Astrocyte of the spinal cord (primary cell): ENCODE results near the gene AASDHPPT.

Source experiments
- DNase-seq: peaks from one replicate; pipeline ENCODE4 v3.0.0; 2011; ENCODE audit warnings: low read depth, low spot score
- H3K4me3 ChIP-seq: 2 replicates; pipeline ENCODE4 v1.5.1; 2011; ENCODE audit warnings: low read depth, mild to moderate bottlenecking, low read length, moderate library complexity
- CTCF ChIP-seq: IDR thresholded peaks from 2 replicates; pipeline ENCODE4 v1.5.1; 2012; ENCODE audit warnings: low read depth, mild to moderate bottlenecking, low read length, inconsistent platforms
- in situ Hi-C: cut with HindIII; loops from 2 replicates; pipeline ENCODE4 v1.10.0; 2017; ENCODE audit warnings: low sequenced_read_pairs

The AASDHPPT gene

GRCh38 chr11:106082096-106082495 is 4.6 kb downstream of the AASDHPPT start:
- H3K4me3 ChIP-seq: no peak overlapping the region
- DNase-seq: no peak
- TF ChIP-seq CTCF: no peak
- in situ Hi-C loops: no loop called here

GRCh38 chr11:106086135-106086534 is 8.7 kb downstream of the AASDHPPT start:
- no peak for TF ChIP-seq CTCF
- DNase-seq: no peak
- in situ Hi-C loops: no loop called here
- H3K4me3 ChIP-seq: no peak overlapping the region

GRCh38 chr11:106086850-106087249 is 9.4 kb downstream of the AASDHPPT start:
- H3K4me3 ChIP-seq: no peak overlapping the region
- TF ChIP-seq CTCF: no peak
- no peak for DNase-seq
- in situ Hi-C loops: no loop called here

- in situ Hi-C loops: no loop called here
- peak; percentile 68 for DNase-seq
- no peak overlapping the region for H3K4me3 ChIP-seq
These were observed 10.5 kb downstream of the AASDHPPT start for GRCh38 chr11:106087815-106088435.

GRCh38 chr11:106088896-106089295 is 11.4 kb downstream of the AASDHPPT start:
- in situ Hi-C loops: no loop called here
- no peak for TF ChIP-seq CTCF
- DNase-seq: peak; percentile 32
- no peak overlapping the region for H3K4me3 ChIP-seq

More at GRCh38 chr11:106087815-106088435, 10.5 kb downstream of the AASDHPPT start:
- TF ChIP-seq CTCF: peak; percentile 86

- in situ Hi-C loops: no loop called here
- no peak for TF ChIP-seq CTCF
- no peak overlapping the region for H3K4me3 ChIP-seq
- peak; percentile 87 for DNase-seq
These were observed 14.1 kb downstream of the AASDHPPT start for GRCh38 chr11:106091480-106092123.
